IMR-90 (cell line): ENCODE results near the gene OSBPL9. TPM values are rescaled to one million over a fixed set of nuclear protein-coding genes. Genes with fewer than 3 reads are reported as not detected.

ENCODE experiments used
- ATAC-seq: fragments of 200-7000 bp; cut with Tn5 transposase; 2 replicates; pipeline ENCODE4 v1.9.1; 2020; ENCODE audit warnings: low read depth, mild to moderate bottlenecking, moderate library complexity
- BruUV-seq: library from RNA; stranded (reverse); fragments of 400-500 nt; replicated peaks from 2 replicates; lab custom pipeline; 2021; lab: Mats Ljungman, UMichigan
- CTCF ChIA-PET: fragments of 300-600 bp; formaldehyde crosslinking; extraction: SDS; loops from one replicate; lab custom pipeline; 2021; ENCODE audit warnings: antibody characterized with exemption; lab: Yijun Ruan, JAX
- POLR2A ChIA-PET: fragments of 300-600 bp; sonication (Branson Sonifier 250); formaldehyde crosslinking; loops from one replicate; lab custom pipeline; 2022; ENCODE audit warnings: antibody characterized with exemption; ENCODE audit not compliant: unreplicated experiment; lab: Charles Lee
- DNase-seq: peaks from one replicate; pipeline ENCODE4 v3.0.0; 2013
- H2AFZ ChIP-seq: replicated peaks from 2 replicates; pipeline ENCODE3; 2013; ENCODE audit warnings: low read length, mild to moderate bottlenecking; ENCODE audit not compliant: poor library complexity
- H2AK5ac ChIP-seq: 2 replicates; pipeline ENCODE4 v1.6.1; 2013; ENCODE audit warnings: low read depth, low read length, inconsistent platforms
- H2AK9ac ChIP-seq: replicated peaks from 2 replicates; pipeline ENCODE3; 2013; ENCODE audit warnings: mild to moderate bottlenecking, low read depth, low read length, moderate library complexity; ENCODE audit not compliant: poor library complexity
- H2BK120ac ChIP-seq: 2 replicates; pipeline ENCODE4 v1.6.1; 2013; ENCODE audit warnings: low read depth, low read length, inconsistent platforms
- H2BK15ac ChIP-seq: 3 replicates; pipeline ENCODE4 v1.6.1; 2013; ENCODE audit warnings: low read depth, low read length, inconsistent platforms
- H2BK20ac ChIP-seq: 2 replicates; pipeline ENCODE4 v1.6.1; 2013; ENCODE audit warnings: low read depth, mild to moderate bottlenecking, inconsistent platforms, low read length, moderate library complexity
- H2BK5ac ChIP-seq: 2 replicates; pipeline ENCODE4 v1.6.1; 2013; ENCODE audit warnings: mild to moderate bottlenecking, low read depth, low read length, inconsistent platforms; ENCODE audit not compliant: poor library complexity, severe bottlenecking
- H3K14ac ChIP-seq: replicated peaks from 2 replicates; pipeline ENCODE4 v1.6.1; 2013; ENCODE audit warnings: low read depth, low read length, inconsistent platforms
- H3K18ac ChIP-seq: 2 replicates; pipeline ENCODE4 v1.6.1; 2013; ENCODE audit warnings: low read depth, low read length, control low read depth
- H3K23ac ChIP-seq: 2 replicates; pipeline ENCODE4 v1.6.1; 2013; ENCODE audit warnings: low read depth, low read length, inconsistent platforms
- H3K27ac ChIP-seq: 2 replicates; pipeline ENCODE4 v1.5.1; 2013; ENCODE audit warnings: mild to moderate bottlenecking, control low read depth, low read length; ENCODE audit not compliant: insufficient read depth
- H3K27me3 ChIP-seq: 2 replicates; pipeline ENCODE4 v1.6.1; 2013; ENCODE audit warnings: low read length; ENCODE audit not compliant: control insufficient read depth, insufficient read depth
- H3K36me3 ChIP-seq: 2 replicates; pipeline ENCODE4 v1.6.1; 2013; ENCODE audit warnings: low read length, mixed read lengths; ENCODE audit not compliant: control insufficient read depth, insufficient read depth
- H3K4ac ChIP-seq: 2 replicates; pipeline ENCODE4 v1.6.1; 2013; ENCODE audit warnings: low read depth, low read length, inconsistent platforms
- H3K4me1 ChIP-seq: 2 replicates; pipeline ENCODE4 v1.6.1; 2013; ENCODE audit warnings: low read length, mixed read lengths; ENCODE audit not compliant: control insufficient read depth, insufficient read depth
- H3K4me2 ChIP-seq: 2 replicates; pipeline ENCODE4 v1.6.1; 2013; ENCODE audit warnings: low read depth, mild to moderate bottlenecking, control low read depth, low read length, moderate library complexity
- H3K4me3 ChIP-seq: 2 replicates; pipeline ENCODE4 v1.5.1; 2013; ENCODE audit warnings: low read depth, mild to moderate bottlenecking, control low read depth, low read length, moderate library complexity; ENCODE audit not compliant: insufficient read depth
- H3K56ac ChIP-seq: 2 replicates; pipeline ENCODE4 v1.6.1; 2013; ENCODE audit warnings: low read length, inconsistent platforms; ENCODE audit not compliant: insufficient read depth; ENCODE audit errors: extremely low read depth
- H3K79me1 ChIP-seq, 2 experiments: 2 replicates each; pipeline ENCODE4 v1.6.1; 2013; ENCODE audit warnings: low read length in 2 of 2, inconsistent platforms in 1 of 2, low read depth in 1 of 2
- H3K9ac ChIP-seq: 2 replicates; pipeline ENCODE4 v1.6.1; 2013; ENCODE audit warnings: low read depth, low read length, control low read depth
- H3K9me1 ChIP-seq: 2 replicates; pipeline ENCODE4 v1.6.1; 2013; ENCODE audit warnings: low read length, inconsistent platforms; ENCODE audit not compliant: insufficient read depth
- H3K9me3 ChIP-seq: 2 replicates; pipeline ENCODE4 v1.6.1; 2013; ENCODE audit warnings: low read length; ENCODE audit not compliant: control insufficient read depth, insufficient read depth
- H4K20me1 ChIP-seq: 2 replicates; pipeline ENCODE4 v1.6.1; 2013; ENCODE audit warnings: low read length, inconsistent platforms; ENCODE audit not compliant: insufficient read depth
- H4K5ac ChIP-seq: 2 replicates; pipeline ENCODE4 v1.6.1; 2013; ENCODE audit warnings: mild to moderate bottlenecking, low read depth, low read length, control low read depth
- H4K8ac ChIP-seq, 2 experiments: 2 replicates each; pipeline ENCODE4 v1.6.1; 2013; ENCODE audit warnings: low read depth in 2 of 2, low read length in 2 of 2, control low read depth in 1 of 2, inconsistent platforms in 1 of 2
- H4K91ac ChIP-seq: 2 replicates; pipeline ENCODE4 v1.6.1; 2013; ENCODE audit warnings: low read depth, low read length, inconsistent platforms; ENCODE audit not compliant: insufficient read depth
- BHLHE40 ChIP-seq: fragments of 150-350 bp; IDR thresholded peaks from 2 replicates; pipeline ENCODE4 v1.6.1; 2016; ENCODE audit warnings: mild to moderate bottlenecking, low read depth, low read length
- CEBPB ChIP-seq: IDR thresholded peaks from 2 replicates; pipeline ENCODE4 v1.6.1; 2012; ENCODE audit warnings: low read depth, low read length, improper control_type of control experiment
- CHD1 ChIP-seq: IDR thresholded peaks from 2 replicates; pipeline ENCODE4 v1.6.1; 2012; ENCODE audit warnings: low read depth, low read length, improper control_type of control experiment
- CTCF ChIP-seq: conservative IDR thresholded peaks from 2 replicates; pipeline ENCODE4 v1.5.1; 2012; ENCODE audit warnings: mild to moderate bottlenecking, low read depth, low read length, improper control_type of control experiment
- FOS ChIP-seq: fragments of 150-350 bp; IDR thresholded peaks from 2 replicates; pipeline ENCODE4 v1.6.1; 2016; ENCODE audit warnings: low read depth, low read length
- MAFK ChIP-seq: IDR thresholded peaks from 2 replicates; pipeline ENCODE4 v1.6.1; 2012; ENCODE audit warnings: low read depth, low read length, improper control_type of control experiment
- MAZ ChIP-seq: IDR thresholded peaks from 2 replicates; pipeline ENCODE4 v1.6.1; 2012; ENCODE audit warnings: low read depth, mild to moderate bottlenecking, low read length, improper control_type of control experiment, moderate library complexity, borderline replicate concordance
- MXI1 ChIP-seq: IDR thresholded peaks from 2 replicates; pipeline ENCODE4 v1.6.1; 2012; ENCODE audit warnings: low read depth, mild to moderate bottlenecking, low read length, moderate library complexity, borderline replicate concordance
- NFE2L2 ChIP-seq: fragments of 150-350 bp; IDR thresholded peaks from 2 replicates; pipeline ENCODE4 v1.6.1; 2016; ENCODE audit warnings: low read depth, mild to moderate bottlenecking, low read length
- POLR2A ChIP-seq: IDR thresholded peaks from 2 replicates; pipeline ENCODE4 v1.6.1; 2012; ENCODE audit warnings: mild to moderate bottlenecking, low read depth, low read length
- RAD21 ChIP-seq: IDR thresholded peaks from 2 replicates; pipeline ENCODE4 v1.6.1; 2012; ENCODE audit warnings: low read length, improper control_type of control experiment
- RCOR1 ChIP-seq: IDR thresholded peaks from 2 replicates; pipeline ENCODE4 v1.6.1; 2012; ENCODE audit warnings: mild to moderate bottlenecking, low read length, improper control_type of control experiment; ENCODE audit not compliant: insufficient replicate concordance
- RFX5 ChIP-seq: IDR thresholded peaks from 2 replicates; pipeline ENCODE4 v1.8.0; 2012; ENCODE audit warnings: low read depth, mild to moderate bottlenecking, low read length, moderate library complexity
- SMC3 ChIP-seq: fragments of 150-350 bp; IDR thresholded peaks from 2 replicates; pipeline ENCODE4 v1.6.1; 2016; ENCODE audit warnings: low read depth, mild to moderate bottlenecking, antibody characterized with exemption, low read length, moderate library complexity
- USF2 ChIP-seq: fragments of 150-350 bp; IDR thresholded peaks from 2 replicates; pipeline ENCODE4 v1.6.1; 2017; ENCODE audit warnings: mild to moderate bottlenecking, antibody characterized with exemption, low read length, low read depth
- WGBS, 2 experiments: methylation state at CpG; one replicate each; pipeline versions ENCODE4 v1.1.5 to v1.1.7; 2013; ENCODE audit warnings: missing lambda C conversion rate in 2 of 2; ENCODE audit not compliant: insufficient read length in 1 of 2; ENCODE audit errors: extremely low coverage in 2 of 2; 5-methylcytosine and 5-hydroxymethylcytosine counted together
- dilution Hi-C: fragments of 300-500 bp; cut with HindIII; formaldehyde crosslinking; loops from one replicate; pipeline ENCODE4 v1.14.3; 2018; ENCODE audit warnings: low sequenced_read_pairs; ENCODE audit not compliant: unreplicated experiment
- in situ Hi-C: fragments of 300-500 bp; cut with MboI; formaldehyde crosslinking; loops from 3 replicates; pipeline ENCODE4 v1.14.3; 2019; ENCODE audit warnings: low sequenced_read_pairs, inconsistent platforms, mixed read lengths
- intact Hi-C: fragments of 100-400 bp; cut with micrococcal nuclease; formaldehyde crosslinking; loops from 2 replicates; pipeline ENCODE4 v1.10.0; 2022
- polyA plus RNA-seq, 3 experiments: library from polyadenylated mRNA; depleted of rRNA; stranded (reverse); fragments of >200 nt; gene quantifications; 2 replicates each; pipeline ENCODE4 v1.2.3, GENCODE V29; 2012; ENCODE audit warnings: low replicate concordance in 1 of 3
- total RNA-seq: library from RNA; depleted of rRNA; stranded (reverse); fragments of >200 nt; gene quantifications from 2 replicates; pipeline ENCODE4 v1.2.3, GENCODE V29; 2012
- TF ChIP-seq, protein P1 (sequence below): fragments of 150-350 bp; IDR thresholded peaks from 2 replicates; pipeline ENCODE4 v1.6.1; 2016; ENCODE audit warnings: low read depth, mild to moderate bottlenecking, low read length, moderate library complexity, borderline replicate concordance

OSBPL9 gene
- total and polyA plus RNA-seq, 2 of the 4 experiments (the other 2 are of a cell fraction) = 51.4 to 127 TPM

DNA sequence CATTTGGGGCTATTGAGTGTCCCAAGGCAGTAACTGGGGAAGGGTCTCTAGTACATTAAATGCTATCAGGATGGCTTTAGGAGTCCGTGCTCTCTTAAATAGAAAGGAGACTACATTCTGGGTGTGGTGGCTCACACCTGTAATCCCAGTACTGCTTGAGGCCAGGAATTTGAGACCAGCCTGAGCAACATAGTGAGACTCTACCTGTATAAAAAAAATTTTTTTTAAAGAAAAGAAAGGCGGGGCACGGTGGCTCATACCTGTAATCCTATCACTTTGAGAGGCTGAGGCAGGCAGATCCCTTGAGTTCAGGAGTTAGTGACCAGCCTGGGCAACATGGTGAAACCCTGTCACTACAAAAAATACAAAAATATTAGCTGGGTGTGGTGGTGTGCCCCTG lies 21.5 kb downstream of the OSBPL9 start:
- Histone ChIP-seq H3K36me3 (no peaks in the 10 kb centered on the region), H3K4me3 (no peak overlapping the region), H3K4me2 (no peak overlapping the region), H3K9me1 (peaks cover 9% of the 10 kb centered on the region), H3K4me1 (peaks cover 16% of the 10 kb centered on the region), H3K27ac (no peak overlapping the region), H2BK5ac (no peak overlapping the region), H3K56ac (no peak overlapping the region), H3K14ac (no peak overlapping the region), H2AK9ac (no peak overlapping the region), H3K9ac (no peak overlapping the region), H3K27me3 (no peaks in the 10 kb centered on the region), H2AFZ (no peak overlapping the region), H2BK20ac (peak overlapping the region; percentile 16; the same call in 1 of the 2 replicates), H2BK120ac (peak overlapping the region; percentile 9; the same call in 1 of the 2 replicates), H3K4ac (peak overlapping the region; percentile 24), H2AK5ac (no peak overlapping the region), H3K79me1 (peaks cover 45 to 74% of the 10 kb centered on the region in 2 experiments), H3K18ac (no peak overlapping the region), H4K5ac (peak overlapping the region; percentile 30; the same call in 1 of the 2 replicates), H3K9me3 (no peaks in the 10 kb centered on the region), H4K20me1 (peaks cover 3% of the 10 kb centered on the region; the same call in 1 of the 2 replicates), H4K8ac (no peak overlapping the region), H4K91ac (no peak overlapping the region), H3K23ac (no peak overlapping the region), H2BK15ac (0 out of 3 replicates have a peak overlapping the region, but pooled peaks have one; percentile 53)
- ATAC-seq = no peak
- no CpG with 5 or more reads among the region's 3 CpGs for WGBS, 2 experiments
- intact Hi-C loops = loop anchor here (10.0 kb wide), 1 partner anchor 366 kb away; no protein-coding TSS in a partner anchor
- TF ChIP-seq MXI1 (no peak), RFX5 (no peak), NFE2L2 (no peak), CHD1 (no peak), POLR2A (no peak), USF2 (no peak), SMC3 (no peak), CTCF (no peak), MAZ (no peak), BHLHE40 (no peak), RAD21 (no peak), MAFK (no peak), RCOR1 (no peak), FOS (no peak), CEBPB (no peak)
- TF ChIP-seq, protein P1, sequence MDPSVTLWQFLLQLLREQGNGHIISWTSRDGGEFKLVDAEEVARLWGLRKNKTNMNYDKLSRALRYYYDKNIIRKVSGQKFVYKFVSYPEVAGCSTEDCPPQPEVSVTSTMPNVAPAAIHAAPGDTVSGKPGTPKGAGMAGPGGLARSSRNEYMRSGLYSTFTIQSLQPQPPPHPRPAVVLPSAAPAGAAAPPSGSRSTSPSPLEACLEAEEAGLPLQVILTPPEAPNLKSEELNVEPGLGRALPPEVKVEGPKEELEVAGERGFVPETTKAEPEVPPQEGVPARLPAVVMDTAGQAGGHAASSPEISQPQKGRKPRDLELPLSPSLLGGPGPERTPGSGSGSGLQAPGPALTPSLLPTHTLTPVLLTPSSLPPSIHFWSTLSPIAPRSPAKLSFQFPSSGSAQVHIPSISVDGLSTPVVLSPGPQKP = no peak
- ChIA-PET CTCF (no interaction called here), POLR2A (no interaction called here)
- in situ Hi-C loops = no loop called here
- no peak for DNase-seq
- dilution Hi-C loops = no loop called here
- no TSS peak for BruUV-seq
